ENCODE results near the gene ST7L.

The ST7L gene

DNA sequence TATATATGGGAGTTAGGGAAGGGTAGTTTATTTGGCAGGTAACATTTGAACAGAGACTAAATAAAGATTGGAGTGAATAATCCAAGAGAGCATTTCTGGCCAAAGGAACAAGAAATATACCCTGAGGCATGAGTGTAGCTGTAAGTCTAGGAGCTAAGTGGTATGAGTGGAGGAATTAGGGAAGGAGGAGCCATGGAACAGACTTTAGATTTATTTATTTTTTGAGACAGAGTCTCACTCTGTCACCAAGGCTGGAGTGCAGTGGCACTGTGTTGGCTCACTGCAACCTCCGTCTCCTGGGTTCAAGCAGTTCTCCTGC is 19.1 kb upstream of the ST7L start:
- TF ChIP-seq, protein P1, sequence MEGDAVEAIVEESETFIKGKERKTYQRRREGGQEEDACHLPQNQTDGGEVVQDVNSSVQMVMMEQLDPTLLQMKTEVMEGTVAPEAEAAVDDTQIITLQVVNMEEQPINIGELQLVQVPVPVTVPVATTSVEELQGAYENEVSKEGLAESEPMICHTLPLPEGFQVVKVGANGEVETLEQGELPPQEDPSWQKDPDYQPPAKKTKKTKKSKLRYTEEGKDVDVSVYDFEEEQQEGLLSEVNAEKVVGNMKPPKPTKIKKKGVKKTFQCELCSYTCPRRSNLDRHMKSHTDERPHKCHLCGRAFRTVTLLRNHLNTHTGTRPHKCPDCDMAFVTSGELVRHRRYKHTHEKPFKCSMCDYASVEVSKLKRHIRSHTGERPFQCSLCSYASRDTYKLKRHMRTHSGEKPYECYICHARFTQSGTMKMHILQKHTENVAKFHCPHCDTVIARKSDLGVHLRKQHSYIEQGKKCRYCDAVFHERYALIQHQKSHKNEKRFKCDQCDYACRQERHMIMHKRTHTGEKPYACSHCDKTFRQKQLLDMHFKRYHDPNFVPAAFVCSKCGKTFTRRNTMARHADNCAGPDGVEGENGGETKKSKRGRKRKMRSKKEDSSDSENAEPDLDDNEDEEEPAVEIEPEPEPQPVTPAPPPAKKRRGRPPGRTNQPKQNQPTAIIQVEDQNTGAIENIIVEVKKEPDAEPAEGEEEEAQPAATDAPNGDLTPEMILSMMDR (IDR thresholded peaks at IDR 0.05; ENCODE audit: insufficient read depth, low read depth, low read length, missing control alignments), result no peak
- H3K4me3 ChIP-seq (ENCODE audit: low read depth, low read length), result no peak overlapping the region
- DNase-seq (ENCODE audit: low read depth), result no peak

GRCh38 chr1:112637254-112638109 is 18.5 kb upstream of the ST7L start:
- no peak overlapping the region for H3K4me3 ChIP-seq (ENCODE audit: low read depth, low read length)
- TF ChIP-seq, protein P1 (IDR thresholded peaks at IDR 0.05; ENCODE audit: insufficient read depth, low read depth, low read length, missing control alignments), result no peak
- no peak for DNase-seq (ENCODE audit: low read depth)

DNA sequence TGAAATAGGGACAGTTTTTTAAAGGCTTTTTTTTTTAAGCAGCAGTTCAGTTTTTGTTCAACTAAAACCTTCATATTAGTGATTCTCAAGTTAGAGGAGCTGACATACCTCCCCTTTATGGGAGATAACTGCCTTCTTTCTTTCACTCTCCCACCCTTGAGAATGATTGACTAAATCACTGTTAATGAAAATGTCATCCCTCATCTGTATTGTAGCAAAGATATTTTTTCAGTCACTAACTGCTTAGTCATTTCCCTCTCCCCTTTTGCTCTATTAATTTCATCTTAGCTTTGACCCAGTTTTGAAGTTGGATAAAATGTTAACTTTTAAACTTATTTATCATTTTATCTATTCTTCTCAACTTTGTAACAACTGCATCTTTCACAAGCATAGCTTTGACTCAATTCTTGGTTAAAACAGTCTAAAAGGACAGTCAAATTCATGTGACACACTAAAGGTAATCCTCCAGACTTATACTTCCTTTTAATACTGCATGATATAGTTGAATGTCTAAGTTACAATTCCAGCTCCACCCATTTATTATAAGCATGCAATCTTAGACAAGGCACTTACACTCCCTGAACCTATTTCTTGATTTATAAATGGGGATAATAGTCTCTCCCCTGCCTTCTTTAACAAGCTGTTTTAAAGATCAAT is 17.8 kb upstream of the ST7L start:
- TF ChIP-seq, protein P1 (IDR thresholded peaks at IDR 0.05; ENCODE audit: insufficient read depth, low read depth, low read length, missing control alignments), result no peak
- DNase-seq (ENCODE audit: low read depth), result no peak
- no peak overlapping the region for H3K4me3 ChIP-seq (ENCODE audit: low read depth, low read length)

DNA sequence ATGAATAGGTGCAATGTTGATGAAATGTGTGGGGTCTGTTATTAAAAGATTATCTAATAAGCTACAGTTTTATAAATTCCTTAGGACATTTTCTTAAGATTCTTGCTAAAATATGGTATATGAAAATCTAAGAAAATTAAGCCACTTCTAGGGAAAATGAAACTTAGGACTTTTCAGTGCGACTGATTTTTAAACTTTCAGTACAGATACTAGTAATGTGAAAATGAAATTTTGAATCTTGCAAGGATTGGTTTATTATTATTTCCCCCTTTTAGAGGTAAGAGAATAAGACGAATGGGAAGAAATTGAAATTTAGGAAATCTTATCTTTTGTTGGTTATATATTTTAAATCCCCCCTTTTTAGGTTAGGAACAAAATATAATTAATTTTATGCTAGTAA is 17.1 kb upstream of the ST7L start:
- DNase-seq (ENCODE audit: low read depth), result peak; percentile 11
- peak overlapping the region; percentile 35 for H3K4me3 ChIP-seq (ENCODE audit: low read depth, low read length)

GRCh38 chr1:112634367-112634766 is 15.4 kb upstream of the ST7L start:
- DNase-seq (ENCODE audit: low read depth), result no peak
- peak overlapping the region; percentile 8; the same call in 1 of the 2 replicates for H3K4me3 ChIP-seq (ENCODE audit: low read depth, low read length)
- TF ChIP-seq, protein P1 (IDR thresholded peaks at IDR 0.05; ENCODE audit: insufficient read depth, low read depth, low read length, missing control alignments), result no peak

More for the DNA sequence above, 17.1 kb upstream of the ST7L start:
- TF ChIP-seq, protein P1 (IDR thresholded peaks at IDR 0.05; ENCODE audit: insufficient read depth, low read depth, low read length, missing control alignments), result no peak

DNA sequence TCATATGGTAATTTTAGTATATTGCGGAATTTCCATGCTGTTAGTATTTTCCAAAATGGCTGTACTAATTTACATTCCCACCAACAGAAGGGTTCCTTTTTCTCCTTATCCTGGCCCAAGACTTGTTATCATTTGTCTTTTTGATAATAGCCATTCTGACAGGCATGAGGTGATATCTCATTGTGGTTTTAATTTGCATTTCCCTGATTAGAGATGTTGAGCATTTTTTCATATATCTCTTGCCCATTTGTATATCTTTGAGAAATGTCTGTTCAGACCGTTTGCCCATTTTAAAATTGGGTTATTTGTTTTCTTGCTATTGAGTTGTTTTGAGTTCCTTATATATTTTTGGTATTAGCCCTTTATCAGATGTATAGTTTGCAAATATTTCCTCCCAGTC is 14.7 kb upstream of the ST7L start:
- H3K4me3 ChIP-seq (ENCODE audit: low read depth, low read length), result no peak overlapping the region
- DNase-seq (ENCODE audit: low read depth), result no peak
- TF ChIP-seq, protein P1 (IDR thresholded peaks at IDR 0.05; ENCODE audit: insufficient read depth, low read depth, low read length, missing control alignments), result no peak

Data from GM12865 (cell line).